Fibroblast of mammary gland (primary cell): Measurements from ENCODE around the gene HNRNPM.

Experiments used
- DNase-seq: peaks from one replicate; pipeline ENCODE4 v3.0.0-alpha.2; 2010; ENCODE audit warnings: low read depth
- H3K4me3 ChIP-seq: 2 replicates; pipeline ENCODE4 v1.5.1; 2011; ENCODE audit warnings: low read depth, mild to moderate bottlenecking, low read length, moderate library complexity; ENCODE audit not compliant: control insufficient read depth
- TF ChIP-seq, protein P1 (sequence below): conservative IDR thresholded peaks from 2 replicates; pipeline ENCODE4 v1.5.1; 2011; ENCODE audit warnings: low read depth, low read length, inconsistent platforms; ENCODE audit not compliant: control insufficient read depth, insufficient read depth

HNRNPM gene

DNA sequence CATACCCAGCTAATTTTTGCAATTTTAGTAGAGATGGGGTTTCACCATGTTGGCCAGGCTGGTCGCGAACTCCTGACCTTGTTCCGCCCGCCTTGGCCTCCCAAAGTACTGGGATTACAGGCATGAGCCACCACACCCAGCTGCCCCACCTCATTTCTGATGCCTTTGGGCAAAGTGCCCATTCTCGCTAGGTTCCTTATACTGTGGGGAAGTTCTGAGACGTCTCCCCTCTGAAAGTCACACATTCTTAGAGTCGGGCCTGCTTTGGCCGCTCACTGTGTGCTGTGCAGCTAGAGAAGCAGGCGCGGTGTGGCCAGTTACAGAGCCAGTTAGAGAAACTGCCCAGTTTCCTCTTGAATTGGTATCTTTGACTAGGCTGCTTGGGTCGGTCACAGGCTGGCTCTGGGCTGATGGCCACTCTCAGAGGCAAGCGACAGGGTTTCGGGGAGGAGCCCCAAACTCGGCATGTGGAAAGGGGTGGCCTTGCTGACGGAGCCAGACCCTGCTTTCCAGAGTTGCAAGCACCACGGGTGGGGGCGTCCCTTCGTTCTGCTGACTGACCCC lies 39.6 kb downstream of the HNRNPM start:
- no peak for DNase-seq
- TF ChIP-seq, protein P1, sequence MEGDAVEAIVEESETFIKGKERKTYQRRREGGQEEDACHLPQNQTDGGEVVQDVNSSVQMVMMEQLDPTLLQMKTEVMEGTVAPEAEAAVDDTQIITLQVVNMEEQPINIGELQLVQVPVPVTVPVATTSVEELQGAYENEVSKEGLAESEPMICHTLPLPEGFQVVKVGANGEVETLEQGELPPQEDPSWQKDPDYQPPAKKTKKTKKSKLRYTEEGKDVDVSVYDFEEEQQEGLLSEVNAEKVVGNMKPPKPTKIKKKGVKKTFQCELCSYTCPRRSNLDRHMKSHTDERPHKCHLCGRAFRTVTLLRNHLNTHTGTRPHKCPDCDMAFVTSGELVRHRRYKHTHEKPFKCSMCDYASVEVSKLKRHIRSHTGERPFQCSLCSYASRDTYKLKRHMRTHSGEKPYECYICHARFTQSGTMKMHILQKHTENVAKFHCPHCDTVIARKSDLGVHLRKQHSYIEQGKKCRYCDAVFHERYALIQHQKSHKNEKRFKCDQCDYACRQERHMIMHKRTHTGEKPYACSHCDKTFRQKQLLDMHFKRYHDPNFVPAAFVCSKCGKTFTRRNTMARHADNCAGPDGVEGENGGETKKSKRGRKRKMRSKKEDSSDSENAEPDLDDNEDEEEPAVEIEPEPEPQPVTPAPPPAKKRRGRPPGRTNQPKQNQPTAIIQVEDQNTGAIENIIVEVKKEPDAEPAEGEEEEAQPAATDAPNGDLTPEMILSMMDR = no peak
- no peak overlapping the region for H3K4me3 ChIP-seq

DNA sequence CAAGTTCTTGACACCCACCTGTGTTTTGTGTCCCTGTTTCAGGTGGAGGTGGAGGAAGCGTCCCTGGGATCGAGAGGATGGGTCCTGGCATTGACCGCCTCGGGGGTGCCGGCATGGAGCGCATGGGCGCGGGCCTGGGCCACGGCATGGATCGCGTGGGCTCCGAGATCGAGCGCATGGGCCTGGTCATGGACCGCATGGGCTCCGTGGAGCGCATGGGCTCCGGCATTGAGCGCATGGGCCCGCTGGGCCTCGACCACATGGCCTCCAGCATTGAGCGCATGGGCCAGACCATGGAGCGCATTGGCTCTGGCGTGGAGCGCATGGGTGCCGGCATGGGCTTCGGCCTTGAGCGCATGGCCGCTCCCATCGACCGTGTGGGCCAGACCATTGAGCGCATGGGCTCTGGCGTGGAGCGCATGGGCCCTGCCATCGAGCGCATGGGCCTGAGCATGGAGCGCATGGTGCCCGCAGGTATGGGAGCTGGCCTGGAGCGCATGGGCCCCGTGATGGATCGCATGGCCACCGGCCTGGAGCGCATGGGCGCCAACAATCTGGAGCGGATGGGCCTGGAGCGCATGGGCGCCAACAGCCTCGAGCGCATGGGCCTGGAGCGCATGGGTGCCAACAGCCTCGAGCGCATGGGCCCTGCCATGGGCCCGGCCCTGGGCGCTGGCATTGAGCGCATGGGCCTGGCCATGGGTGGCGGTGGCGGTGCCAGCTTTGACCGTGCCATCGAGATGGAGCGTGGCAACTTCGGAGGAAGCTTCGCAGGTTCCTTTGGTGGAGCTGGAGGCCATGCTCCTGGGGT lies 41.0 kb downstream of the HNRNPM start:
- H3K4me3 ChIP-seq = no peak overlapping the region
- no peak for DNase-seq
- TF ChIP-seq, protein P1 = no peak

DNA sequence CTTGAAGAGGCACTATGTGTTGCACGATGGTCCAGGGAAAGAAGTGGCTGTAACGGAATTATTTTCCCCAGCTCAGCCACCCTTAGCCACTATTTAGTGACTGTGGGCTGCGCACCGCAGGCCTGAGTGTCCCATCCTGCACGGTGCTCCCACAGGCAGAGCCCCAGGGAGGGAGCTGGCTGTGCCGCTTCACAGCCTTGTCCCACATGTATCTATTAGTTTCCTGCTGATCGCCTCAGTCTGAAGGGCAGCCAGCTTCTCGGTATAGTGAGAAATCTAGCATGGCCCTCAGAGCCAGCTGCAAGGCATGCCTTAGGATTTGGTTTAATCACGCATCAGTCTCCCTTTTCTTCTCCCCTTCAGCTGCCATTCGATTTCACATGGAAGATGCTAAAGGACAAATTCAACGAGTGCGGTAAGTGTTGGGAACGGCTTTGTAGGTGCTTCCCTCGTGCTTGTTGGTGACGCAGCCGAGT lies 41.9 kb downstream of the HNRNPM start:
- no peak overlapping the region for H3K4me3 ChIP-seq
- DNase-seq = no peak
- TF ChIP-seq, protein P1 = no peak

DNA sequence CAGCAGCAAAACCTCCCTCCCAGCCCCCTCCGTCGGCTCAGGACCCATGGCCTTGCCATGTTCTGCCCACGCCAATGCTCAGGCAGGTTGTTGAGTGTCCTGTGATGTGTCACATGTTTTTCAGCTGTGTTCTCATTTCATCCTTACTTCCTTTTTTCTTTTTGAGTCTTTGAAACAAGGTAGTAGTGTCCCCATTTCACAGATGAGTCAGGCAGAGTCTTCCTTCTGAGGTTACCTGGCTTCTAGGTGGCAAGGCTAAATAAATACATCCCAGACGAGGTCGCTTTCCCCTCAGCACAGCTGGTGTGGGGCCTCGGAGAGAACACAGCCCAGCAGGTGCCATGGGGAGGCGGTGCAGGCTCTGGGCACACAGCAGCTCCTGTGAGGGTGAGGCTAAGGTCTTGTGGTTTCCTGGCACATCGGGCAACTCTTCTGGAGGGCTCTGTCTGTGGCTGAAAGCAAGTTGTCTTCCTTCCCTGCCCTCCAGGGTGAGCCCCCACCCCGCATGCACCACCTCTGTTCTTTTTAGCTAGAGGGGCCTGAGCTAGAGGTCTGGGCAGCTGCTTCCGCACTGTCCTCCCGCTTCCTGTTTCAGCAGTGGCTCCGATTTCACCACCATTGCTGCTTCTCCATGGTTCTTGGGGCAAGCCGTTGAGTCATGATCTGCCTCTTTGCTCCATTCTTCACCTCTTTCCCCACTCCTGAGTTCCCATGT lies 42.5 kb downstream of the HNRNPM start:
- TF ChIP-seq, protein P1 = no peak
- no peak overlapping the region for H3K4me3 ChIP-seq
- no peak for DNase-seq

DNA sequence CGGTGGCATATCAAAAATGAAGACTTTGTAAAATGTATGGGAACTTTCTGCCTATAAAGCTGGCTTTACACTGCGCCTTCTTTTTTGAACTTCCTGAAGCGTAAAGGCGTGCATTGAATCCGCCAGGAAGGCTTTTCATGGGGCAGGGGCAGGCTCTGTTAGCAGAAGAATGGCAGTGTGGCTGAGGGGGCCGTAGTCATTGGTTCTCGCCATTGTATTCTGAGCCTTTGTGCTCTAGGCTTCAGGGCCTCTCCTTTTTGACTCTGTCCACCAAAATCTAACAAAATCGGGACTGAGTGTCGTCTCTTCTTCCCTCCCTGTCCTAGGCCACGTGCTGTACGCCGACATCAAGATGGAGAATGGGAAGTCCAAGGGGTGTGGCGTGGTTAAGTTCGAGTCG lies 43.6 kb downstream of the HNRNPM start:
- TF ChIP-seq, protein P1 = no peak
- DNase-seq = no peak
- H3K4me3 ChIP-seq = no peak overlapping the region

DNA sequence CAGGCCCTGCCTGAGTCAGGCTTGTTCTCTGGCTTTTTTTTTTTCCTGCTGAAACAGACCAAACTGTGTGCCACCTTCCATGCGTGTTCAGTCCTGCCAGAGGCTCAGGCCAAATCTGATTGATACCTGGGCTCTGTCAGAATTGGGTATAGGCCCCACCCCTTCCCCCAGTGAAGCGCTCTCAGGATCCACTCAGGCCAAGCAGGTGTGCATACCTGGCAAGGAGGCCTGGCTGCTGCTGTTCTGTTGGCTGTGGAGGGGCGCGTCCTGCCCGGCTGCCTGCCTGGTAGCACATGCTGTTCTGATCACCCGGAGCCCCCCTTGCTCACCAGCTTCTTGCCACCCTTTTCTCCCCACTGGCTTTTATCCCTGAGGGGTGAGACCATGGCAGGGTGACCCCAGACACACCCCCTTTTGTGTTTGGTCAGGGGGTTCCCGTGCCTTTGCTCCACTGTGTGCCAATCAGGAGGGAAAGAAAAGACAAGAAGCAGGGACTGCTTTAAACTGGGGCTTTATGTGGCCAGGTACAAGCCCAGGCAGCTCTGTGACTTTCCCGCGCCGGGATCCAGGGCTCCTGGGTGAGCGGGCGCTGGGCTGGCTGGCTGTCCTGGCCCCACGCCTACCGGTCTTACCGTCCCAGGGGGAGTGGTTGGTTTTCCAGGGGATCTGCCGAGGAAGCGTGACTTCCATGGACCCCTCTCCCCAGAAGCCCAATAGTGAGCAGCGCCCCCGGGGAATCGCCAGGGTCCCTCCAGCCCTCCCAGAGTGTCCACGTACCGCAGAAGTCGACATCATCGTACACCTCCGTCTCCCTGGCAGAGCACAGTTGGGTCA lies 45.0 kb downstream of the HNRNPM start:
- TF ChIP-seq, protein P1 = no peak
- DNase-seq = no peak
- H3K4me3 ChIP-seq = no peak overlapping the region
